Myometrial cell (primary cell): Measurements from ENCODE around the gene HMSD. TPM values are rescaled to one million over a fixed set of nuclear protein-coding genes. Genes with fewer than 3 reads are reported as not detected.

ENCODE experiments used
- total RNA-seq: library from RNA; depleted of rRNA; stranded (reverse); fragments of >200 nt; gene quantifications from 2 replicates; pipeline ENCODE4 v1.2.3, GENCODE V29; 2015

The HMSD gene
- 0.86 and 0.89 TPM in 2 replicates for total RNA-seq

GRCh38 chr18:63949068-63949737 lies at the start of gene HMSD:
Gene HMSD (plus strand): TSS chr18:63949301. CDS start chr18:63953456, 4,155 bp downstream.

GRCh38 chr18:63907664-63908063 lies 41.4 kb upstream of the HMSD start, which contains the start of gene SERPINB10:
Gene SERPINB10 (plus strand): TSS chr18:63907958. CDS start chr18:63915511, 7,553 bp downstream.

GRCh38 chr18:63969942-63970808 lies 21.1 kb downstream of the HMSD start, which contains the start of gene SERPINB8:
Gene SERPINB8 (plus strand): TSS chr18:63970081. CDS start chr18:63978309, 8,228 bp downstream.

Other genes with a start within 250 kb of the HMSD start
- gene SERPINB11, start 246.3 kb upstream of the HMSD start, total RNA-seq, result not detected in 2 replicates
- 16.1 and 25.1 TPM in 2 replicates for gene SERPINB7, start 173.9 kb upstream of the HMSD start, total RNA-seq
- not detected in 2 replicates for gene SERPINB2, start 61.6 kb upstream of the HMSD start, total RNA-seq
- gene SERPINB10, start 41.3 kb upstream of the HMSD start, total RNA-seq, result 0.35 TPM in 1 of 2 replicates, not detected in the other
- 19.8 and 23.9 TPM in 2 replicates for gene SERPINB8, start 20.8 kb downstream of the HMSD start, total RNA-seq
- gene LINC00305, start 199.8 kb downstream of the HMSD start, total RNA-seq, result not detected in 2 replicates